Endothelial cell of umbilical vein (primary cell): Measurements from ENCODE around the gene PKN3. TPM values are rescaled to one million over a fixed set of nuclear protein-coding genes. Genes with fewer than 3 reads are reported as not detected.

Experiments used
- BruUV-seq: library from RNA; stranded (reverse); fragments of 400-500 nt; replicated peaks from 2 replicates; lab custom pipeline; 2021; lab: Mats Ljungman, UMichigan
- CTCF ChIA-PET: fragments of 300-600, 350-600 bp; sonication (Branson Sonifier 250); formaldehyde crosslinking; loops from one replicate; lab custom pipeline; 2021; ENCODE audit warnings: antibody characterized with exemption, inconsistent platforms; lab: Charles Lee
- POLR2A ChIA-PET: fragments of 300-600, 350-600 bp; sonication (Branson Sonifier 250); formaldehyde crosslinking; loops from one replicate; lab custom pipeline; 2021; ENCODE audit warnings: antibody characterized with exemption, inconsistent platforms; lab: Charles Lee
- DNase-seq: peaks from one replicate; pipeline ENCODE4 v3.0.0-alpha.2; 2011; ENCODE audit warnings: low read depth, low spot score
- FAIRE-seq: peaks from 2 replicates; lab custom pipeline; 2011; peaks lifted over from hg19 to GRCh38; lab: Jason Lieb, UNC
- H2AFZ ChIP-seq: 2 replicates; pipeline ENCODE4 v1.6.0; 2012; ENCODE audit warnings: low read depth, low read length, control low read depth, inconsistent platforms
- H3K27ac ChIP-seq: 2 replicates; pipeline ENCODE4 v1.5.1; 2011; ENCODE audit warnings: low read depth, mild to moderate bottlenecking, control low read depth, low read length, moderate library complexity; ENCODE audit not compliant: insufficient read depth
- H3K27me3 ChIP-seq, 2 experiments: 2 replicates each; pipeline versions ENCODE4 v1.6.0 to v1.6.1; 2011; ENCODE audit warnings: low read length in 2 of 2, mixed read lengths in 1 of 2; ENCODE audit not compliant: control insufficient read depth in 2 of 2, insufficient read depth in 2 of 2
- H3K36me3 ChIP-seq, 2 experiments: 2 replicates in 1 of 2; 3 replicates in 1 of 2; pipeline ENCODE4 v1.5.1; 2011; ENCODE audit warnings: low read length in 2 of 2, mild to moderate bottlenecking in 1 of 2, moderate library complexity in 1 of 2; ENCODE audit not compliant: control insufficient read depth in 2 of 2, insufficient read depth in 2 of 2; ENCODE audit errors: extremely low read depth in 1 of 2
- H3K4me1 ChIP-seq: 3 replicates; pipeline ENCODE4 v1.5.1; 2011; ENCODE audit warnings: mild to moderate bottlenecking, low read length; ENCODE audit not compliant: control insufficient read depth, insufficient read depth; ENCODE audit errors: extremely low read depth
- H3K4me2 ChIP-seq: 2 replicates; pipeline ENCODE4 v1.6.1; 2011; ENCODE audit warnings: low read length, control low read depth, mixed read lengths; ENCODE audit not compliant: insufficient read depth
- H3K4me3 ChIP-seq, 3 experiments: fragments of 200-600 bp in 1 of 3; sonication (generic), shearing (Covaris generic) in 1 of 3; replicated peaks in 1 of 3; 2 replicates each; pipeline ENCODE4 v1.5.1; 2011 to 2016; ENCODE audit warnings: control low read depth in 3 of 3, low read length in 3 of 3, mild to moderate bottlenecking in 2 of 3, inconsistent platforms in 1 of 3, low read depth in 1 of 3, moderate library complexity in 1 of 3; ENCODE audit not compliant: insufficient read depth in 1 of 3
- H3K79me2 ChIP-seq: 2 replicates; pipeline ENCODE4 v1.6.0; 2012; ENCODE audit warnings: low read length, inconsistent platforms; ENCODE audit not compliant: control insufficient read depth, insufficient read depth
- H3K9ac ChIP-seq: replicated peaks from 2 replicates; pipeline ENCODE3; 2011; ENCODE audit warnings: low read length, control low read depth; ENCODE audit not compliant: insufficient read depth; ENCODE audit errors: extremely low read depth
- H3K9me1 ChIP-seq: replicated peaks from 3 replicates; pipeline ENCODE4 v1.6.0; 2011; ENCODE audit warnings: mild to moderate bottlenecking, low read length; ENCODE audit not compliant: control insufficient read depth, insufficient read depth; ENCODE audit errors: extremely low read depth
- H3K9me3 ChIP-seq: replicated peaks from 2 replicates; pipeline ENCODE4 v1.5.1; 2012; ENCODE audit warnings: low read length, inconsistent platforms; ENCODE audit not compliant: control insufficient read depth, insufficient read depth
- H4K20me1 ChIP-seq: replicated peaks from 2 replicates; pipeline ENCODE3; 2011; ENCODE audit warnings: mild to moderate bottlenecking, low read length; ENCODE audit not compliant: control insufficient read depth, insufficient read depth; ENCODE audit errors: extremely low read depth
- EZH2 ChIP-seq: IDR thresholded peaks from 2 replicates; pipeline ENCODE4 v1.6.1; 2012; ENCODE audit warnings: borderline replicate concordance, low read depth, mild to moderate bottlenecking, moderate library complexity, low read length, inconsistent platforms; ENCODE audit not compliant: severe bottlenecking
- FOS ChIP-seq: IDR thresholded peaks from 2 replicates; pipeline ENCODE4 v1.6.1; 2011; ENCODE audit warnings: mild to moderate bottlenecking, low read length, moderate library complexity, borderline replicate concordance; ENCODE audit not compliant: insufficient read depth
- GATA2 ChIP-seq: IDR thresholded peaks from 2 replicates; pipeline ENCODE4 v1.7.0; 2011; ENCODE audit warnings: low read depth, mild to moderate bottlenecking, moderate library complexity, mixed read lengths, low read length; ENCODE audit not compliant: insufficient read length, insufficient read depth
- JUN ChIP-seq: IDR thresholded peaks from 2 replicates; pipeline ENCODE4 v1.6.1; 2011; ENCODE audit warnings: borderline replicate concordance, low read depth; ENCODE audit not compliant: insufficient read length, insufficient read depth
- MYC ChIP-seq: IDR thresholded peaks from one replicate; pipeline ENCODE4 v1.6.1; 2011; ENCODE audit warnings: mild to moderate bottlenecking, low read depth, low read length
- POLR2A ChIP-seq: IDR thresholded peaks from 2 replicates; pipeline ENCODE4 v1.6.1; 2012; ENCODE audit warnings: low read depth, mild to moderate bottlenecking, control low read depth, low read length
- POLR2AphosphoS5 ChIP-seq: IDR thresholded peaks from 2 replicates; pipeline ENCODE4 v1.6.1; 2012; ENCODE audit warnings: low read depth, mild to moderate bottlenecking, control low read depth, low read length, moderate library complexity; ENCODE audit not compliant: insufficient read depth
- dilution Hi-C: fragments of 300-500 bp; cut with MboI; formaldehyde crosslinking; loops from one replicate; pipeline ENCODE4 v1.15.0; 2019; ENCODE audit warnings: low sequenced_read_pairs; ENCODE audit not compliant: extremely low pct_ligation_motif_present
- intact Hi-C: fragments of 100-400 bp; cut with micrococcal nuclease; formaldehyde crosslinking; loops from one replicate; pipeline ENCODE4 v1.10.0; 2022
- polyA plus RNA-seq, 4 experiments: library from polyadenylated mRNA; depleted of rRNA in 3 of 4; stranded (reverse) in 3 of 4; unstranded in 1 of 4; fragments of >200 nt; gene quantifications; 2 replicates each; pipeline versions ENCODE4 v1.2.1 to v1.2.3, GENCODE V29; 2011 to 2012; ENCODE audit warnings: missing spikeins in 1 of 4
- total RNA-seq: library from RNA; stranded (reverse); gene quantifications from 2 replicates; pipeline ENCODE4 v1.2.3, GENCODE V29; 2021
- TF ChIP-seq, protein P1 (sequence below), 2 donors: IDR thresholded peaks; 1 replicate in 1 of 2; 2 replicates in 1 of 2; pipeline ENCODE4 v1.5.1; 2011; ENCODE audit warnings: low read length in 2 of 2, mild to moderate bottlenecking in 2 of 2, moderate library complexity in 2 of 2, control low read depth in 1 of 2, inconsistent platforms in 1 of 2, low read depth in 1 of 2; ENCODE audit not compliant: insufficient read depth in 1 of 2; ENCODE audit errors: extremely low read depth in 1 of 2
- TF ChIP-seq, protein P2 (sequence below): IDR thresholded peaks from 2 replicates; pipeline ENCODE4 v1.6.1; 2011; ENCODE audit not compliant: insufficient read depth, insufficient read length

The PKN3 gene
- total and polyA plus RNA-seq, 2 donors (not counting 3 experiments of a cell fraction or from before 2014, with no cell fraction given), result 29.5 to 40.4 TPM

DNA sequence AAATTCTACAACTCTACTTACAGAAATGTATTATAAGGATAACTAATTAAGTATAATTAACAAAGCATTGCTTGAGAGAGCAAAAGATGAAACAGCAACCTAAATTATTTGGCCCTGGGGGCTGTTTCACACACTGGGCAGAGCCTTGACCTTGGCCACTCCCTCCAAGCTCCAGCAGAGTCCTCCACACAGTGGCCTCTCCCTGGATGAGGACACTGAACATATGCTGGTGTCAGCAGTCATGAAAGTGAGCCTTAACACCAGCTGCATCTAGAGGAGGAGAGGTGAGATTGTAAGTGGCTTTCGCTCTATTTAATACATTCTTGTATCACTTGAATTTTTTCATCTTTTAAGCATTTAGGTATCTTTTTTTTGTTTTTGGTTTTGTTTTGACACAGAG, 44.9 kb downstream of the PKN3 start:
- intact Hi-C loops, result no loop called here

More for the DNA sequence above, 44.9 kb downstream of the PKN3 start:
- FAIRE-seq (no peak), DNase-seq (no peak)
- Histone ChIP-seq H3K27me3 (no peaks in the 10 kb centered on the region), H2AFZ (no peak overlapping the region), H3K9ac (no peak overlapping the region), H3K4me3 (no peak overlapping the region), H3K79me2 (no peaks in the 10 kb centered on the region), H3K9me1 (no peaks in the 10 kb centered on the region), H3K4me1 (no peaks in the 10 kb centered on the region), H3K27ac (no peak overlapping the region), H3K9me3 (no peaks in the 10 kb centered on the region), H3K4me2 (no peak overlapping the region), H4K20me1 (no peaks in the 10 kb centered on the region), H3K36me3 (peaks cover 0 to 5% of the 10 kb centered on the region in 2 experiments)
- POLR2A ChIA-PET, result no interaction called here
- BruUV-seq, result no TSS peak
- CTCF ChIA-PET, result no interaction called here
- TF ChIP-seq MYC (no peak), GATA2 (no peak), EZH2 (no peak), JUN (no peak), POLR2A (no peak), FOS (no peak), POLR2AphosphoS5 (no peak)
- TF ChIP-seq, protein P1, sequence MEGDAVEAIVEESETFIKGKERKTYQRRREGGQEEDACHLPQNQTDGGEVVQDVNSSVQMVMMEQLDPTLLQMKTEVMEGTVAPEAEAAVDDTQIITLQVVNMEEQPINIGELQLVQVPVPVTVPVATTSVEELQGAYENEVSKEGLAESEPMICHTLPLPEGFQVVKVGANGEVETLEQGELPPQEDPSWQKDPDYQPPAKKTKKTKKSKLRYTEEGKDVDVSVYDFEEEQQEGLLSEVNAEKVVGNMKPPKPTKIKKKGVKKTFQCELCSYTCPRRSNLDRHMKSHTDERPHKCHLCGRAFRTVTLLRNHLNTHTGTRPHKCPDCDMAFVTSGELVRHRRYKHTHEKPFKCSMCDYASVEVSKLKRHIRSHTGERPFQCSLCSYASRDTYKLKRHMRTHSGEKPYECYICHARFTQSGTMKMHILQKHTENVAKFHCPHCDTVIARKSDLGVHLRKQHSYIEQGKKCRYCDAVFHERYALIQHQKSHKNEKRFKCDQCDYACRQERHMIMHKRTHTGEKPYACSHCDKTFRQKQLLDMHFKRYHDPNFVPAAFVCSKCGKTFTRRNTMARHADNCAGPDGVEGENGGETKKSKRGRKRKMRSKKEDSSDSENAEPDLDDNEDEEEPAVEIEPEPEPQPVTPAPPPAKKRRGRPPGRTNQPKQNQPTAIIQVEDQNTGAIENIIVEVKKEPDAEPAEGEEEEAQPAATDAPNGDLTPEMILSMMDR (IDR thresholded peaks at IDR 0.05; ENCODE audit: extremely low read depth in 1 of 2, insufficient read depth in 1 of 2, low read depth in 1 of 2, low read length in 2 of 2), result no peak
- TF ChIP-seq, protein P2, sequence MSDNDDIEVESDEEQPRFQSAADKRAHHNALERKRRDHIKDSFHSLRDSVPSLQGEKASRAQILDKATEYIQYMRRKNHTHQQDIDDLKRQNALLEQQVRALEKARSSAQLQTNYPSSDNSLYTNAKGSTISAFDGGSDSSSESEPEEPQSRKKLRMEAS, result no peak
- dilution Hi-C loops, result no loop called here
